NCI-H128 (cell line): ENCODE measurements around the gene RAET1G.

Experiments
- DNase-seq: peaks from one replicate; lab custom pipeline; 2025; ENCODE audit not compliant: unreplicated experiment; lab: John Stamatoyannopoulos, UW

RAET1G gene

GRCh38 chr6:149869275-149869892 lies 53.5 kb downstream of the RAET1G start:
- no peak for DNase-seq

DNA sequence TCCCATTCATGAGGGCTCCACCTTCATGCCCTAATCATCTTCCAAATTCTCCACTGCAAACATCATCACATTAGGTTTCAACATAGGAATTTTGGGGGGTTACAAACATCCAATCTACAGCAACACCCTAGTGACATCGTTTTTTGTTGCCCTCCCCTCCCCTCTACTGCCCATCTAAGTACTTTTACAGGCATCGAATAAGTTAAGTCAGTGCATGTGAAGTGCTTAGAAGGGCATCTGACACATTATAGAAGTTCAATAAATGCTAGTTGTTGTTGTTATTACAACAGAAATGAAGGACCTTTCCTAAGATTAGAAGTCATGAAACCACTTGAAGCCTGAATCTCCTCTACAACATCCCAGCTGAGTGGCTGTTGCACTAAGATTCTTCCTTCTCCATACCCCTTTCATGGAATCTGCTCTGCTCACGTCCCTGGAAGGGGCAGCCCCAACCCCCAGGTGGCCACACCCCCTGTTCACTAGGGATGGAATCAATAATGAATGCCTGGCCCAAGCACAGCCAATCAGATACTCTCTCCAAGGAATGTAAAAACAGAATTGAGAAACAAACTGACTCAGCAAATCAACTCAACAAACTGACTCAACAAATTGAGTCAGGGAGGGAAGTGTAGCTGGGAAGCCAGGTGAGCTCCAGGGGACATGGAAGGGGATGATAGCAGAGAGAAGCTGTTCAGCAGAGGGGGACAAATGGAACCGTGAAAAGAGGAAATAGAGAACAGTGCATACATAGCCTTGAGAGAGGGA lies 54.9 kb downstream of the RAET1G start:
- no peak for DNase-seq
